SK-N-SH (cell line): ENCODE measurements around the gene EML3.

ENCODE experiments used
- CTCF ChIP-seq: fragments of 200-600 bp; sonication (generic); IDR thresholded peaks from 2 replicates; pipeline ENCODE4 v1.6.1; 2017; ENCODE audit warnings: antibody characterized with exemption, mild to moderate bottlenecking, moderate library complexity
- EZH2phosphoT487 ChIP-seq: fragments of 200-600 bp; sonication (generic); IDR thresholded peaks from 2 replicates; pipeline ENCODE4 v1.6.1; 2017; ENCODE audit warnings: low read depth, mixed run types, mild to moderate bottlenecking, antibody characterized with exemption, moderate library complexity, borderline replicate concordance
- JUND ChIP-seq: IDR thresholded peaks from 2 replicates; pipeline ENCODE4 v1.4.0; 2012
- NFIC ChIP-seq: IDR thresholded peaks from 2 replicates; pipeline ENCODE4 v1.4.0; 2012; ENCODE audit warnings: borderline replicate concordance
- NRF1 ChIP-seq: IDR thresholded peaks from 2 replicates; pipeline ENCODE4 v1.6.1; 2012; ENCODE audit warnings: low read depth, mild to moderate bottlenecking, low read length
- RAD21 ChIP-seq: IDR thresholded peaks from 2 replicates; pipeline ENCODE4 v1.6.1; 2012; ENCODE audit warnings: mild to moderate bottlenecking, low read length
- RCOR1 ChIP-seq: fragments of 150-350 bp; IDR thresholded peaks from 2 replicates; pipeline ENCODE4 v1.6.1; 2017; ENCODE audit warnings: antibody characterized with exemption, low read length
- SIN3A ChIP-seq: IDR thresholded peaks from 2 replicates; pipeline ENCODE4 v1.6.1; 2012; ENCODE audit warnings: low read depth, mild to moderate bottlenecking, low read length, moderate library complexity, borderline replicate concordance
- SMC3 ChIP-seq: IDR thresholded peaks from 2 replicates; pipeline ENCODE4 v1.6.1; 2012; ENCODE audit warnings: low read depth, low read length, improper control_type of control experiment
- TEAD4 ChIP-seq: IDR thresholded peaks from 2 replicates; pipeline ENCODE4 v1.4.0; 2012; ENCODE audit warnings: mild to moderate bottlenecking, borderline replicate concordance; ENCODE audit not compliant: insufficient read depth
- USF1 ChIP-seq: IDR thresholded peaks from 2 replicates; pipeline ENCODE4 v1.4.0; 2012; ENCODE audit warnings: low read depth, borderline replicate concordance
- YY1 ChIP-seq: IDR thresholded peaks from 2 replicates; pipeline ENCODE4 v1.4.0; 2012; ENCODE audit warnings: low read depth, mild to moderate bottlenecking

- TF ChIP-seq RAD21 (no peak), NRF1 (no peak), NFIC (no peak), CTCF (no peak), USF1 (no peak), RCOR1 (no peak), EZH2phosphoT487 (no peak), JUND (no peak), SMC3 (no peak), TEAD4 (no peak), SIN3A (no peak), YY1 (no peak)
Observed at GRCh38 chr11:62567018-62567633, 45.4 kb downstream of the EML3 start.
